ENCODE results near the gene IGSF3.

Gene IGSF3

GRCh38 chr1:116667575-116668105, at the start of gene IGSF3:
TSS of gene IGSF3 (minus strand) at chr1:116667733. CDS start at chr1:116666326, 1,407 bp downstream.
- DNase-seq (ENCODE audit: low read depth in 2 of 2), result no peak

- no peak for DNase-seq (ENCODE audit: low read depth in 2 of 2)
Observed at GRCh38 chr1:116717318-116717717, 49.8 kb upstream of the IGSF3 start.

- no peak for DNase-seq (ENCODE audit: low read depth in 2 of 2)
Observed at GRCh38 chr1:116716391-116716790, 48.9 kb upstream of the IGSF3 start.

- DNase-seq (ENCODE audit: low read depth in 2 of 2), result no peak
Observed at GRCh38 chr1:116713474-116713873, 45.9 kb upstream of the IGSF3 start.

GRCh38 chr1:116712510-116712909, 45.0 kb upstream of the IGSF3 start:
- no peak for DNase-seq (ENCODE audit: low read depth in 2 of 2)

GRCh38 chr1:116711263-116711840, 43.8 kb upstream of the IGSF3 start:
- DNase-seq (ENCODE audit: low read depth in 2 of 2), result no peak

- DNase-seq (ENCODE audit: low read depth in 2 of 2), result no peak
Observed at GRCh38 chr1:116710420-116711262, 43.1 kb upstream of the IGSF3 start.

GRCh38 chr1:116709666-116710167, 42.2 kb upstream of the IGSF3 start:
- no peak for DNase-seq (ENCODE audit: low read depth in 2 of 2)

- no peak for DNase-seq (ENCODE audit: low read depth in 2 of 2)
Observed at GRCh38 chr1:116708255-116708900, 40.8 kb upstream of the IGSF3 start.

- DNase-seq (ENCODE audit: low read depth in 2 of 2), result no peak
Observed at GRCh38 chr1:116706841-116707240, 39.3 kb upstream of the IGSF3 start.

GRCh38 chr1:116706123-116706522, 38.6 kb upstream of the IGSF3 start:
- no peak for DNase-seq (ENCODE audit: low read depth in 2 of 2)

GRCh38 chr1:116704278-116704677, 36.7 kb upstream of the IGSF3 start:
- DNase-seq (ENCODE audit: low read depth in 2 of 2), result no peak

- DNase-seq (ENCODE audit: low read depth in 2 of 2), result no peak
Observed at GRCh38 chr1:116699605-116700004, 32.1 kb upstream of the IGSF3 start.

- DNase-seq (ENCODE audit: low read depth in 2 of 2), result no peak
Observed at GRCh38 chr1:116698244-116698595, 30.7 kb upstream of the IGSF3 start.

- DNase-seq (ENCODE audit: low read depth in 2 of 2), result no peak
Observed at GRCh38 chr1:116697548-116698243, 30.2 kb upstream of the IGSF3 start.

- no peak for DNase-seq (ENCODE audit: low read depth in 2 of 2)
Observed at GRCh38 chr1:116694524-116694923, 27.0 kb upstream of the IGSF3 start.

- no peak for DNase-seq (ENCODE audit: low read depth in 2 of 2)
Observed at GRCh38 chr1:116693759-116694480, 26.4 kb upstream of the IGSF3 start.

GRCh38 chr1:116692879-116693278, 25.3 kb upstream of the IGSF3 start:
- DNase-seq (ENCODE audit: low read depth in 2 of 2), result no peak

GRCh38 chr1:116690849-116691406, 23.4 kb upstream of the IGSF3 start:
- DNase-seq (ENCODE audit: low read depth in 2 of 2), result no peak

- DNase-seq (ENCODE audit: low read depth in 2 of 2), result no peak
Observed at GRCh38 chr1:116690396-116690848, 22.9 kb upstream of the IGSF3 start.
